ENCODE results near the gene PLAU. TPM values are rescaled to one million over a fixed set of nuclear protein-coding genes. Genes with fewer than 3 reads are reported as not detected.
A peak's percentile ranks its signal among the peaks of the same experiment; 100 is the strongest.
"Not testable (repeated sequence)": the region's sequence is repeated elsewhere in the genome, so short reads cannot be mapped to it uniquely, and the experiment has no call there.

Gene PLAU
- total RNA-seq, 2 experiments from 2014 or later = 2.2 to 4.8 TPM

DNA sequence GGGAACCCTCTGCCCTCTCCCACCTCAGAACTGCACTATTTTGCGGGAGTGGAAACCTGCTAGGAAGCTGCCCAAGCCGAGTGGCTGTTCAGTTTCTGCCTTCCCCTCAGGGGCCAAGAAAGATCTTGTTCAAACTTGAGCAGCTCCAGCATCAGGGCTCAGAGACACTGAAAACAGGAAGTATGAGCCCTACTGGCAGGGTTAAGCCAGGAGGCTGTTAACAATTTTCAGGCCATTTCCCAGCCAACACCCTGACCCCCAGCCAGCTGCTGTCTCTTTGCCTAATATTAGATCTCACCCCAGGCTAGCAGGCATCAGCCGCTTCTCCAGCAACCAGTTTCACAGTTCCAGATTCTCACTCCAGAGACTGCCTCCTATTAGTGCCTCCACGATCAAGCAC lies 9.2 kb downstream of the PLAU start:
- H3K4me3 Mint-ChIP-seq = no peak overlapping the region
- peaks cover 15% of the 10 kb centered on the region for H3K27me3 Mint-ChIP-seq
- peaks cover 39% of the 10 kb centered on the region for H3K36me3 Mint-ChIP-seq
- H3K27ac Mint-ChIP-seq = peak overlapping the region; percentile 47
- DNase-seq = no peak
- CTCF ChIA-PET = interaction anchor here (0.8 to 1.5 kb wide), 4 partner anchors 9 to 34 kb away, joined by 3 to 4 read pairs (median 4); partner anchors contain the start of gene PLAU
- no peak for ATAC-seq
- peaks cover 43% of the 10 kb centered on the region for H3K4me1 Mint-ChIP-seq
- peaks cover 2% of the 10 kb centered on the region for H3K9me3 Mint-ChIP-seq (ENCODE audit: low read depth)

DNA sequence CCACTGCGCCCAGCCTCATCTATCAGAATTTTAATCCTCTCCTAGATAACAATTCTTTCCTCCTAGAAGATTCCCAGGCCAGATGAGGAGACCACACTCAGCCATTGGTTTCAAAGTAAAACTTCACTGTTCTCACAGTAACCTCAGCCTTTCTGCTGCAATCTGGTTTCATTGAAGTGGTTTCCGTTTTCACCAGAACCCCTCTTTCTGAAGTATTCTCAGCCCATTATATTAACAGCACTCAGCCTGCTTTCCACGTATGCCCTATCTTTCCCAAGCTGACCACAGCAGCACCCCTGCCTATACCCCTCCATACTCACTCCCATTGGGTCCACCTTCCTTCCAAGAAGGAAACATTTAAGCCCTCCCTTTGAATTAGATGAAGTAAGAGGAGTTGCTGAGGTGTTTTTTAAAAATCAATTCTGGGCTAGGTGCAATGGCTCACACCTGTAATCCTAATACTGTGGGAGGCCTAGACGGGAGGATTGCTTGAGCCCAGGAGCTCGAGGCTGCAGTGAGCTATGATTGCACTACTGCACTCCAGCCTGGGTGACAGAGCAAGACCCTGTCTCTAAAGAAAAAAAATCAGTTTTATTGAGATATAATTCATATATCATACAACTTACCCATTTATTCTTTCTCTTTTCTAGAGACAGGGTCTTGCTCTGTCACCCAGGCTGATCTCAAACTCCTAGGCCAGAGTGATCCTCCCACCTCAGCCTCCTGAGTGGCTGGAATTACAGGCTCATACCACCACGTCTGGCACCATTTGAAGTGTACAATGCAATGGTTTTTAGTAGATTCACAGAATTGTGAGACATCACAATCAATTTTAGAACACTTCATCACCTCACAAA lies 11.3 kb downstream of the PLAU start:
- Mint-ChIP-seq H3K4me3 (peak overlapping the region; percentile 21), H3K4me1 (peaks cover 35% of the 10 kb centered on the region), H3K27me3 (peaks cover 25% of the 10 kb centered on the region), H3K27ac (peak overlapping the region; percentile 77), H3K36me3 (peaks cover 23% of the 10 kb centered on the region), H3K9me3 (ENCODE audit: low read depth) (peaks cover 2% of the 10 kb centered on the region)
- ATAC-seq (peak; percentile 82), DNase-seq (peak; percentile 54)
- CTCF ChIA-PET = interaction anchor here (1.0 to 2.7 kb wide), 4 partner anchors 18 to 42 kb away, joined by 3 to 13 read pairs (median 7); no protein-coding TSS in a partner anchor

DNA sequence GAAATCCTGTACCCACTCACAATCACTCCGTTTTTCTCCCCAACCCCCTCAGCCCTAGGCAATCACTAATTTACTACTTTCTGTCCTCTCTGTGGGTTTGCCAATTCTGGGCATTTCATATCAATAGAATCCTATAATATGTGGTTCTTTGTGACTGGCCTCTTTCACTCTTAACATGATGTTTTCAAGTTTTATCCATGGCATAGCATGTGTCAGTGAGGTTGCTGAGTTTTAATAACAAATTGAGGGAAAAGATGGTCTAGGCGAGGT lies 11.9 kb downstream of the PLAU start:
- Mint-ChIP-seq H3K27ac (no peak overlapping the region), H3K9me3 (ENCODE audit: low read depth) (peaks cover 2% of the 10 kb centered on the region), H3K4me1 (peaks cover 30% of the 10 kb centered on the region), H3K4me3 (no peak overlapping the region), H3K27me3 (peaks cover 25% of the 10 kb centered on the region), H3K36me3 (peaks cover 19% of the 10 kb centered on the region)
- DNase-seq (no peak), ATAC-seq (no peak)
- CTCF ChIA-PET = interaction anchor here (1.0 to 2.7 kb wide), 2 partner anchors 17 to 35 kb away, joined by 5 to 13 read pairs; no protein-coding TSS in a partner anchor

DNA sequence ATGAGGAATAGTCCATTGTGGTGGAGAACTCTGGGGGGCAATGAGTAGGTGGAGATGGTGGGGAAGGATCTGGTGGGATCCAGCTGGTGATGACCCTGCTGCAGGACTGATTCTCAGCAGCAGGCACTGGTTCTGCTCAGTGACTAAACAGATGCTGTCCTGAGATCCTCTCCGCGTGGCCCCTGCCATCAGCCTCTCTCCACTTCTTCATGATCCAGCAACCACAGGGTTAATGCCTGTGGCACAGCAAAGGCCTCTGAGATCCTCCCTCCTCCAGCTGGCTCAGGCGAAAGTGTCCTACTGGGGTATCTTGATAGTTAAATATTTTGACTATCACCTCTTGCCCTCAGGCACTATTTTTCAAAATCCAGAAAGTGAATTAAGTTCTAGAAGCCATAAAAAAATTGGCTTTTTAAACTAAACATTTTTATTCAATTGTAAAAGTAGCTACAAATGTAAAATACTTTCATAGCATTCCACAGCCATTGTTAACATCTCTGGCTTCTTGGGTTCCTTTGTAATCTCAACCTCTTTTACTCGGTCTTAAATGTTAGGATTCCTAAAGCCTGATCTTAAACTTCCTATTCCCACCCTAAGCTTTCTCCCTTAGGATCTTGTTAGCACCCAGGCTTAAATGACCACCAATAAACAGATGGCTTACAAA lies 13.1 kb downstream of the PLAU start:
- no peak overlapping the region for H3K27ac Mint-ChIP-seq
- peaks cover 25% of the 10 kb centered on the region for H3K27me3 Mint-ChIP-seq
- H3K9me3 Mint-ChIP-seq (ENCODE audit: low read depth) = no peaks in the 10 kb centered on the region
- H3K36me3 Mint-ChIP-seq = peaks cover 13% of the 10 kb centered on the region
- H3K4me3 Mint-ChIP-seq = no peak overlapping the region
- CTCF ChIA-PET = interaction anchor here (0.9 to 2.7 kb wide), 5 partner anchors 9 to 16 kb away, joined by 3 to 13 read pairs (median 4); partner anchors contain the start of gene PLAU
- peaks cover 30% of the 10 kb centered on the region for H3K4me1 Mint-ChIP-seq
- ATAC-seq (no peak), DNase-seq (no peak)

DNA sequence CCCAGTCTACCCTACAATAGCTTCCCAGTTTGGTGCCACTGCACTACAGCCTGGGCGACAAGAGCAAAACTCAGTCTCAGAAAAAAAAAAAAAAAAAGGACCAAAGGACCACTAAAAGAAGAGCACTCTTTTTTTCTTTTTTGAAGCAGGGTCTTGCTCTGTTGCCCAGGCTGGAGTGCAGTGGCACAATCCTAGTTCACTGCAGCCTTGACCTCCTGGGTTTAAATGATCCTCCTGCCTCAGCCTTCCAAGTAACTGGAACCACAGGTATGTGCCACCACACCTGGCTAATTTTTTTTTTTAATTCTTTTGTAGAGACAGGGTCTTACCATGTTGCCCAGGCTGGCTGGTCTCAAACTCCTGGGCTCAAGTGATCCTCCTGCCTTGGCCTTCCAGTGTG lies 14.0 kb downstream of the PLAU start:
- DNase-seq (no peak), ATAC-seq (no peak)

DNA sequence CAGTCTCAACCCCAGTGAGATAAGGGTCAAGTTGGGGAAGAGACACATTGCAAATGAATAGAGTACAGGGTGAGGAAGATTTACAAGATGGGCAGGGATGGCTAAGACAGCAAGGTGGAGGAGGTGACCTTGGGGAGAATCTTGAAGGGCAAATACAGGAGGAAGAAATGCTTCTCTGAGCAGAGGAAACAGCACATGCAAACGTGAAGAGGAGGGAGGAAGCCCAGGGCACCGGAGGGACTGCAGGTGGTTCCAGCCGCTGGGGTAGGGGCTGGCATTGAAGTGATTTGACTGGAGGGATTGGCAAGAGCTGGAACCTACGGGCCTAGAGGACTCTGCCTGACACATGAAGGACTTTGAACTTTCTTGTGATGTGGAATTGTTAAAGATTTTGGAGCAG lies 14.6 kb downstream of the PLAU start:
- Mint-ChIP-seq H3K27me3 (peaks cover 27% of the 10 kb centered on the region), H3K9me3 (ENCODE audit: low read depth) (no peaks in the 10 kb centered on the region), H3K4me3 (no peak overlapping the region), H3K4me1 (peaks cover 25% of the 10 kb centered on the region), H3K27ac (no peak overlapping the region), H3K36me3 (peaks cover 3% of the 10 kb centered on the region)
- ATAC-seq (no peak), DNase-seq (no peak)
- CTCF ChIA-PET = interaction anchor here (1.6 kb wide), 1 partner anchor 15 kb away, joined by 6 read pairs; no protein-coding TSS in a partner anchor

More for the DNA sequence above, 14.0 kb downstream of the PLAU start:
- CTCF ChIA-PET = interaction anchor here (0.9 to 2.7 kb wide), 4 partner anchors 9 to 15 kb away, joined by 3 to 13 read pairs (median 4); no protein-coding TSS in a partner anchor
- peaks cover 7% of the 10 kb centered on the region for H3K36me3 Mint-ChIP-seq
- peaks cover 27% of the 10 kb centered on the region for H3K4me1 Mint-ChIP-seq
- H3K9me3 Mint-ChIP-seq (ENCODE audit: low read depth) = no peaks in the 10 kb centered on the region
- H3K27me3 Mint-ChIP-seq = peaks cover 27% of the 10 kb centered on the region
- no peak overlapping the region for H3K27ac Mint-ChIP-seq
- H3K4me3 Mint-ChIP-seq = no peak overlapping the region

DNA sequence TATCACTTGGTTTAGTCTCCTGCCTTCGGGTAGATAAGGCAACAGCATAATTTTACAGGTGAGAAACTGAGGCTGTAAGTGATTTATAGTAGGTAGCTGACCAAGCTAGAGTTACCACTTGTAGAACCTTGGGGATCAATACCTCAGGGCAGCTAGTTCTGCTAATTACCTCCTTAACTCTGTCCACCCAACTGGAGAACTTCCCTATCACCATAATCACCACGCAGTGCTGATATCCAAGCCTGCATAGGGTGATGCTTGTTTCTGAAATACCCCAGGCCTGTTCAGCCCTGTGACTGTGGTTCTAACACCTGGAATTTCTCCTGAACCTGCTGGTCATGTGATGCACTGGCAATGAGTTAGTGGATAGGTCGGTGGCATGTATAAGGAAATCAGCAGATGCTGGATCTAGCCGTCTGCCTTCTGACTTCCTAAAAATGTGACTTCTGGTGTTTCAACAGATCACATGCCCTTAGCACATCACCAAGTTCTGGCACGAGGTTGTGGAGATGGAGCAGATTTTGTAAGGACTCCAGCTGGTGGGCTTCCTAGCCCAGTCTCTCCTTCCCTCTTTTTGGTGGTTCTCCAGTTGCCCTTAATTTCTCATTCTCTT lies 15.3 kb downstream of the PLAU start:
- DNase-seq (no peak), ATAC-seq (no peak)
- no peaks in the 10 kb centered on the region for H3K9me3 Mint-ChIP-seq (ENCODE audit: low read depth)
- H3K4me3 Mint-ChIP-seq = no peak overlapping the region
- H3K4me1 Mint-ChIP-seq = peaks cover 22% of the 10 kb centered on the region
- peaks cover 3% of the 10 kb centered on the region for H3K36me3 Mint-ChIP-seq
- H3K27ac Mint-ChIP-seq = no peak overlapping the region
- CTCF ChIA-PET = interaction anchor here (1.2 to 1.6 kb wide), 2 partner anchors 14 to 47 kb away, joined by 3 to 6 read pairs; no protein-coding TSS in a partner anchor
- H3K27me3 Mint-ChIP-seq = peaks cover 27% of the 10 kb centered on the region

DNA sequence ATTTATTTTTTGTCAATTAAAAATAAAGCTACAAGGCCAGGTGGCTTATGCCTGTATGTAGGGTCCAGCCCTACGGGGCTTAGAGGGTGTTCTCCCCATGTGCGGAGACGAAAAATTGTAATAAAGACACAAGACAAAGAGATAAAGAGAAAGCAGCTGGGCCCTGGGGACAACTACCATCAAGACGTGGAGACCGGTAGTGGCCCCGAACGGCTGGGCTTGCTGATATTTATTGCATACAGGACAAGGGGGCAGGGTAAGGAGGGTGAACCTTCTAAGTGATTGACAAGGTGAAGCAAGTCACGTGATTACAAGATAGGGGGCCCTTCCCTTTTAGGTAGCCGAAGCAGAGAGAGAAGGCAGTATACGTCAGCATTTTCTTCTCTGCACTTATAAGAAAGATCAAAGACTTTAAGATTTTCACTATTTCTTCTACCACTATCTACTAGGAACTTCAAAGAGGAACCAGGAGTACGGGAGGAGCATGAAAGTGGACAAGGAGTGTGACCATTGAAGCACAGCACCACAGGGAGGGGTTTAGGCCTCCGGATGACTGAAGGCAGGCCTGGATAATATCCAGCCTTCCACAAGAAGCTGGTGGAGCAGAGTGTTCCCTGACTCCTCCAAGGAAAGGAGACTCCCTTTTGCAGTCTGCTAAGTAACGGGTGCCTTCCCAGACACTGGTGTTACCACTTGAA lies 19.8 kb downstream of the PLAU start:
- ATAC-seq; H3K4me3 Mint-ChIP-seq; DNase-seq; H3K9me3 Mint-ChIP-seq (ENCODE audit: low read depth); H3K36me3 Mint-ChIP-seq; H3K27ac Mint-ChIP-seq: not testable (repeated sequence)
- Mint-ChIP-seq H3K27me3 (peaks cover 11% of the 10 kb centered on the region), H3K4me1 (peaks cover 19% of the 10 kb centered on the region)
- CTCF ChIA-PET = interaction anchor here (1.0 to 17.6 kb wide), 4 partner anchors 9 to 51 kb away, joined by 3 to 642 read pairs (median 22); no protein-coding TSS in a partner anchor

DNA sequence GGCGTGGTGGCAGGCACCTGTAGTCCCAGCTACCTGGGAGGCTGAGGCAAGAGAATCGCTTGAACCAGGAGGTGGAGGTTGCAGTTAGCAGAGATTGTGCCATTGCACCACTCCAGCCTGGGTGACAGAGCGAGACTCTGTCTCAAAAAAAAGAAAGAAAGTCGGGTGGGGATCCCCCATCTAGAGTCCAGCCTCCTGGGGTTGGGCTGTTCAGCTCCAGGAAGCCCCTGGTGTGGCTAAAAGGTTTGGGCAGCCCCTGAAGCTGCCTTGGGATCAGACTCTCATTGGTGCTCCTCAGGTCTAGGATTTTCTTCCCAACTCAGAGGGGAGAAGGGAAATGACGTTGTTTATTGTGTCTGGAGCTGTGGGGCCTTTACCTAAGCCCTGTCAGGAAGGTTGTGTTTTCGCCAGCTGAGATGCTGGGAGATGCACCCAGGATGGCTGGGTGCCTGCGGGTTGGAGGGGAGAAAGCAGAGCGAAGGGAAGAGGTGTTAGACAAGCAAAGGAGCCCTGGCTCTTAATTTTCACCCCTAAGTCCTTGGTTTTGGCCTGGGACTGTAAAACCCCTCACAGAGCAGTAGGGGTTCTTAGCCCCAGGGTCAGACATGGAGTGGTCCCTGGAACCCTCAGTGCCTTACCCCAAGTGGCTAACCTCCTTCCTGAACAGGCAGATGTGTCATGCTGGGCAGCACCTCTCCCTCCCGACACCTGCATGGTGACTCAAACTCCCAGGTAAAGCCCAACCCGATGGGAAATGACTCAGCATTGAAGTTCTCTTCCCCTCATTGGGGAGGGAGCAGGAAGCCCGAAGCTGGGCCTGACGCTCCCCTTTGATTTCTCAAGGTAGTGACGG lies 21.1 kb downstream of the PLAU start:
- no peak overlapping the region for H3K4me3 Mint-ChIP-seq
- H3K9me3 Mint-ChIP-seq (ENCODE audit: low read depth) = no peaks in the 10 kb centered on the region
- peaks cover 19% of the 10 kb centered on the region for H3K4me1 Mint-ChIP-seq
- CTCF ChIA-PET = interaction anchor here (1.5 to 17.6 kb wide), 3 partner anchors 9 to 46 kb away, joined by 4 to 642 read pairs (median 17); no protein-coding TSS in a partner anchor
- ATAC-seq (peak; percentile 89), DNase-seq (peak; percentile 80)
- peaks cover 3% of the 10 kb centered on the region for H3K27me3 Mint-ChIP-seq
- H3K27ac Mint-ChIP-seq = peak overlapping the region; percentile 73
- no peaks in the 10 kb centered on the region for H3K36me3 Mint-ChIP-seq

DNA sequence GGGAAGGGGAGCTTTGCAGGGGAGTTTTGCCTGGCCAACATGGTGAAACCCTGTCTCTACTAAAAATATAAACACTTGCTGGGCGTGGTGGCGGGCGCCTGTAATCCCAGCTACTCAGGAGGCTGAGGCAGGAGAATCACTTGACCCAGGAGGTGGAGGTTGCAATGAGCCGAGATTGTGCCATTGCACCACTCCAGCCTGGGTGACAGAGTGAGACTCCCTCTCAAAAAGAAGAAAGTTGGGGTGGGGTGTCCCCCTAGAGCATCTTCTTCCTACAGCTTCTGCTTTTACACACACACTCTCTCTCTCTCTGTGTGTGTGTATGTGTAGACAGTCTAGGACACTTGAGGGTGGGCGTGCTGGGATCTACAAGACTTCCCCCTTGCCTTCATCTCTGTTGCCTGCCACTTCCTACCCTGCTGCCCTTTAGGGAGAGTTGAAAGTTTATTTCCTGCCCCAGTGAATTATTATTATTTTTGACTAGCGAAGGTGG lies 21.7 kb downstream of the PLAU start:
- Mint-ChIP-seq H3K27ac (peak overlapping the region; percentile 73), H3K4me1 (peaks cover 24% of the 10 kb centered on the region), H3K9me3 (ENCODE audit: low read depth) (no peaks in the 10 kb centered on the region), H3K36me3 (no peaks in the 10 kb centered on the region), H3K27me3 (peaks cover 3% of the 10 kb centered on the region), H3K4me3 (no peak overlapping the region)
- CTCF ChIA-PET = interaction anchor here (1.5 to 17.6 kb wide), 3 partner anchors 8 to 46 kb away, joined by 4 to 642 read pairs (median 17); no protein-coding TSS in a partner anchor
- DNase-seq = no peak
- peak; percentile 37 for ATAC-seq

DNA sequence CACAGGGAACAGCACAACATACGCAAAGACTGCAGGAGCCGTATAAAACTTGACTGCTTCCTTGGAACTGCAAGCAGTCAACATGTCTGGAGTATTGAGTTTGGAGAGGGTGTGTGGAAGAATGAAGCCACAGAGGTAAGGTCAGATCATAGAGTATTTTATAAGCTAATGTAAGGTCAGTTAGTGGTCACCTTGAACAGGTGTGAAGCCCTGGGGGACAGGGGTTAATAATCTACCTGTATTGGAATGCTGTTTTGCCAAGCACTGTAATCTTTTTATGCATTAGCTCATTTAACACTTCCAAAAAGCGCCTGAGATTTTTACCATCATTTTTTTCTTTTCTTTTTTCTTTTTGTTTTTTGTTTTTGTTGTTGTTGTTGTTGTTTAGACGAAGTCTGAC lies 23.1 kb downstream of the PLAU start:
- peaks cover 3% of the 10 kb centered on the region for H3K27me3 Mint-ChIP-seq
- no peak overlapping the region for H3K4me3 Mint-ChIP-seq
- CTCF ChIA-PET = interaction anchor here (1.5 to 17.6 kb wide), 2 partner anchors 10 to 48 kb away, joined by 4 to 642 read pairs; no protein-coding TSS in a partner anchor
- peaks cover 26% of the 10 kb centered on the region for H3K4me1 Mint-ChIP-seq
- no peaks in the 10 kb centered on the region for H3K9me3 Mint-ChIP-seq (ENCODE audit: low read depth)
- H3K27ac Mint-ChIP-seq = no peak overlapping the region
- H3K36me3 Mint-ChIP-seq = no peaks in the 10 kb centered on the region
- DNase-seq (no peak), ATAC-seq (no peak)

DNA sequence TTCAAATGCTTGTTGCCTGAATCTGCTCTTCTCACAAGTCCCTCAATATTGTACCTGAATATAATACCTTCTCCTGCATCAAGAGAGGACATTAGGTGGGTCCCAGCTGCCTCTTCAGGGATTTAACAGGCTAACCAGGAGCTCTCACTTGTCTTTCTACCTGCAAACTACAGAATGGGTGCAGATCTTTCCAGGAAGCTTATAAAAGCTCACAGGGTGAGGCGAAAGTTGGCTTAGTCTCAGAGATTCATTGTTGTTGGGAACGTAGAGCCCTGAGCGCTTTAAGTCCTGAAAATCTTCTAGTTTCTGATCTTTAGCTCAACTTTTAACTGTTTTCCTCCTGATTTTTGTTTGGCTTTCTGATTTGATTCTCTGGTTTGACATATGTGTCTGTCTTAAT lies 25.0 kb downstream of the PLAU start:
- DNase-seq (no peak), ATAC-seq (no peak)
- no peak overlapping the region for H3K27ac Mint-ChIP-seq
- no peaks in the 10 kb centered on the region for H3K27me3 Mint-ChIP-seq
- H3K4me1 Mint-ChIP-seq = peaks cover 28% of the 10 kb centered on the region
- no peaks in the 10 kb centered on the region for H3K9me3 Mint-ChIP-seq (ENCODE audit: low read depth)
- no peaks in the 10 kb centered on the region for H3K36me3 Mint-ChIP-seq
- no peak overlapping the region for H3K4me3 Mint-ChIP-seq
- CTCF ChIA-PET = interaction anchor here (0.7 to 17.6 kb wide), 7 partner anchors 8 to 164 kb away, joined by 3 to 642 read pairs (median 3); partner anchors contain the start of gene PLAU
